Fibroblast of pulmonary artery (primary cell): ENCODE data around the gene SENP1.

Source experiments
- DNase-seq: peaks from one replicate; pipeline ENCODE4 v3.0.0-alpha.2; 2010; ENCODE audit warnings: low read depth
- H3K4me3 ChIP-seq: replicated peaks from 2 replicates; pipeline ENCODE4 v1.5.1; 2011; ENCODE audit warnings: low read depth, mild to moderate bottlenecking, control low read depth, low read length, moderate library complexity
- CTCF ChIP-seq: IDR thresholded peaks from 2 replicates; pipeline ENCODE4 v1.5.1; 2011; ENCODE audit warnings: mild to moderate bottlenecking, control low read depth, low read length, inconsistent platforms; ENCODE audit errors: missing control alignments

The SENP1 gene

GRCh38 chr12:48002773-48003218 is 103.1 kb downstream of the SENP1 start:
- no peak overlapping the region for H3K4me3 ChIP-seq
- TF ChIP-seq CTCF, result no peak

GRCh38 chr12:48002414-48002730 is 103.5 kb downstream of the SENP1 start:
- no peak for TF ChIP-seq CTCF

More at GRCh38 chr12:48002773-48003218, 103.1 kb downstream of the SENP1 start:
- DNase-seq, result peak; percentile 20

GRCh38 chr12:48001505-48002413 is 104.1 kb downstream of the SENP1 start:
- DNase-seq, result peak; percentile 24
- no peak for TF ChIP-seq CTCF
- H3K4me3 ChIP-seq, result peak overlapping the region; percentile 55

More at GRCh38 chr12:48002414-48002730, 103.5 kb downstream of the SENP1 start:
- DNase-seq, result no peak
- peak overlapping the region; percentile 55 for H3K4me3 ChIP-seq

- H3K4me3 ChIP-seq, result peak overlapping the region; percentile 55
- no peak for TF ChIP-seq CTCF
- peak; percentile 69 for DNase-seq
These were observed 104.9 kb downstream of the SENP1 start for GRCh38 chr12:48000878-48001504.

- H3K4me3 ChIP-seq, result no peak overlapping the region
- no peak for DNase-seq
- no peak for TF ChIP-seq CTCF
These were observed 106.1 kb downstream of the SENP1 start for GRCh38 chr12:47999816-48000215.

GRCh38 chr12:47997321-47997720 is 108.6 kb downstream of the SENP1 start:
- no peak overlapping the region for H3K4me3 ChIP-seq
- no peak for DNase-seq
- no peak for TF ChIP-seq CTCF
